GM12864 (cell line): Measurements from ENCODE around the gene CTDSP2.
"Not testable (repeated sequence)": the region's sequence is repeated elsewhere in the genome, so short reads cannot be mapped to it uniquely, and the experiment has no call there.

Experiments used
- DNase-seq: peaks from one replicate; pipeline ENCODE4 v3.0.0-alpha.2; 2011; ENCODE audit warnings: low read depth
- H3K4me3 ChIP-seq: 2 replicates; pipeline ENCODE4 v1.5.1; 2011; ENCODE audit warnings: mild to moderate bottlenecking, low read depth, low read length, control low read depth
- CTCF ChIP-seq: IDR thresholded peaks from 2 replicates; pipeline ENCODE4 v1.5.1; 2011; ENCODE audit warnings: low read depth, mild to moderate bottlenecking, moderate library complexity, low read length, control low read depth, inconsistent platforms; ENCODE audit errors: missing control alignments

The CTDSP2 gene

DNA sequence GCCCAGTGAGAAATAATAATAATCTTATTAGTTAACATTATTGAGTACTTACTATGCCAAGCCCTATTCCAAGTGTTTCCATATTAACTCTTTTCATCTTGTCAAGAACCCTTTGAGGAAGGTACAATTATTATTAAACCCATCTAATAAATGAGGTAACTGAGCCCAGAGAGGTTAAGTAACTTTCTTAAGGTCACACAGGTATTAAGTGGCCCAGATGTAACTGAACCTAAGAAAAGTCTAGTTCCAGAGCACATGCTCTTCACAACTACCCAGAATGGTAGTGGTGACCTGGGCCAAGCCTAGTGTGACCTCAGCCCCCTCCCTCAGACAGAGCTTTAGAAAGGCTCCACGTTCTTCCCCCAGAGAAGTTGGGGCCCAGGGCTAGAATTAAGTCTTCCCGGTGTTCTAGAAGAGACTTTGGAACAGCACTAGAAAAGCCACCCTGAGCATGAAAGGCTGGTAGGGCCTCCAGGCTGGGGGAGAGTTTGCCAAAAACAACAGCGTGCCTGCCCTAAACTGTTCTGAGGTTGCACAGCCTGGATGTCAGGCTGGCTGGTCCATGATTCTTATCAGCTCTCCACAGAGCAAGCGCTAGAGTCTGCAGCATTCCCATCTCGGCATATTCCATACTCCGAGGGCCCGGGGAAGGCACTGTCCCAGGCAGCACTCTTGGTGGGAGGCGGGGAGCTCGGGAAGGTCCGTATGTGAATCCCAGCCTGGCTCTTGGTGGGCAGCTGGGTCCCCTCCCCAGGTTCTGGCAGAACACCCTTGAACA lies 41.3 kb upstream of the CTDSP2 start:
- TF ChIP-seq CTCF = no peak
- H3K4me3 ChIP-seq = no peak overlapping the region
- no peak for DNase-seq

GRCh38 chr12:57886964-57887363 lies 40.4 kb upstream of the CTDSP2 start:
- DNase-seq = not testable (repeated sequence)

DNA sequence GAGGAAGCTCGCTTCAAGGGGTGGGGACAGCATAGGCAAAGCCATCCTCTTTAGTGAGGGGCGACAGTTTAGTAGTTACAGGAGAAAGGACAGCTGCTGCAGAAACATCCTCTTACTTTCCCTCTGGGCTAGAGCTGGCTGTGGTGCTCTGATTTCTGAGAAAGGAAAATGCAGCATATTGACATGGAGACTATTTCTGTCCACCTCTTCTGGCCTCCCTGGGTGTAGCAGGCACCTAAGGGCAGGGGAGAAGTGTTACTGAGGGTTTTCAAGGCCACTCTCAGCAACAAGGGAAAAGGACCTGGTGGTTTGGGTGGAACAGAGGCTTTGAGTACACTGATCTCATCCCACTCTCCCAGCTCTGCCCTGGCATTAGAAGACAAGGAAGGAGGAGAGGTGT lies 40.0 kb upstream of the CTDSP2 start:
- no peak for TF ChIP-seq CTCF
- no peak overlapping the region for H3K4me3 ChIP-seq
- no peak for DNase-seq

More at GRCh38 chr12:57886964-57887363, 40.4 kb upstream of the CTDSP2 start:
- H3K4me3 ChIP-seq = not testable (repeated sequence)

DNA sequence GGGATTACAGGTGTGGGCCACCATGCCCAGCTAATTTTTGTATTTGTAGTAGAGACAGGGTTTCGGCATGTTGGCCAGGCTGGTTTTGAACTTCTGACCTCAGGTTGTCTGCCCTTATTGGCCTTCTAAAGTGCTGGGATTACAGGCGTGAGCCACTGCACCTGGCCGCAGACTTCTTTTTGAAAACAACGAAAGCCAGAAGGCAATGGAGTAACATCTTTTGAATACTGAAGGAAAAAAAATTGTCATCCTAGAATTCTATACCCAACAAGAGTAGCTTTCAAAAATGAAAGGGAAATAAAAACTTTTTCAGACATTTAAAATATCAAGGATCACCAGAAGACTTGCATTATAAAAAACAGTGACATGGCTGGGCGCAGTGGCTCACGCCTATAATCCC lies 38.7 kb upstream of the CTDSP2 start:
- no peak for TF ChIP-seq CTCF
- H3K4me3 ChIP-seq = no peak overlapping the region

DNA sequence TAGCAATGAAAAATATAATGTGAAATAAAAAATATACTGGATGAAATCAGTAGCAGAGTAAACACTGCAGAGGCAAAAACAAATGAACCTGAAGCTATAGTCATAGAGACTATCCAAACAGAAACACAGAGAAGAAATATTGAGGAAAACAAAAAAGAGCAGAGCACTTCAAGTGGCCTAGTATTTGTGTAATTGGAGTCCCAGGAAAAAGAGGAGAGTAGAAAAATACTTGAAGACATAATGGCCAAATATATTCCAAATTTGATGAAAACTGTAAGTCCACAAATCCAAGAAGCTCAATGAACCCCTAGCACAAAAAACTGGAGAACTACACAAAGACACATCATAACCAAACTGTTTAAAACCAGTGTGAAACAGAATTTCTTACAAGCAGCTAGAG lies 37.2 kb upstream of the CTDSP2 start:
- no peak for DNase-seq
- no peak for TF ChIP-seq CTCF
- H3K4me3 ChIP-seq = no peak overlapping the region

More for the DNA sequence above, 38.7 kb upstream of the CTDSP2 start:
- DNase-seq = no peak

DNA sequence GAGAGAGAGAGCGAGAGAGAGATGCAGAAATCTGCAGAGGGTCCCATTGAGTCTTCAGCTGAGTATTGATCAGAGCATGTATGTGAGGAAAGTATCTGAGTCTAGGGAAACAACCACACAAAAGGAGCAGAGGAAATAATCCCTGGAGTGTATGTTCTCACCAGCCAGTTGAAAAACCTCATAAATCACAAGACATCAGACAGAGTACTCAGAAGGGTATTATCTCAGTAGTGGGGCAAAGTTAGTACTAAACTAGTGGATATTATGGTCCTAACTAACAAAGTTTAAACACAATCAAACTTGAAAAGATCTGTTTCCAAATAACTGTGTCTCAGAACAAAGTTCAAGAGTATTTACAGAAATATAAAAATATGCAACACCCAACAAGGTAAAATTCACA lies 36.5 kb upstream of the CTDSP2 start:
- no peak overlapping the region for H3K4me3 ChIP-seq
- no peak for DNase-seq
- no peak for TF ChIP-seq CTCF

DNA sequence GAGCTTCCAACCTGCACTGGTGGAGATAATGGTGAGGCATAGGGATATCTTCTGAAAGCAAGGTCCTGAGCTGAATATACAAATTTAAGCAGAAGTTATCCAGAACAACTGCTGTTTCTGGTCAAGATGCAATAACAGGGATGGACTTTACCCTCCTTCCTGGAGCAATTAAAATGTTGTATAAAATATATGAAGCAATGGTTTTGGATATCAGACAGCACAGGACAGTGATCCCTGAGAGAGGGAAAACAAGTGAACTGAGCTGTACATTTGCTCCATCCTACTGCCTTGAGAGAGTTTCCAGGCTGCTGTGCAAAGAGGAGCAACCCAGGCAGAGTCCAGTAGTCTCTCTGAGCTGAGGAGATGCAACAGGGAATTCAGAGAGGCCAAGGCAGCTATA lies 36.0 kb upstream of the CTDSP2 start:
- no peak for DNase-seq
- no peak for TF ChIP-seq CTCF
- H3K4me3 ChIP-seq = no peak overlapping the region

DNA sequence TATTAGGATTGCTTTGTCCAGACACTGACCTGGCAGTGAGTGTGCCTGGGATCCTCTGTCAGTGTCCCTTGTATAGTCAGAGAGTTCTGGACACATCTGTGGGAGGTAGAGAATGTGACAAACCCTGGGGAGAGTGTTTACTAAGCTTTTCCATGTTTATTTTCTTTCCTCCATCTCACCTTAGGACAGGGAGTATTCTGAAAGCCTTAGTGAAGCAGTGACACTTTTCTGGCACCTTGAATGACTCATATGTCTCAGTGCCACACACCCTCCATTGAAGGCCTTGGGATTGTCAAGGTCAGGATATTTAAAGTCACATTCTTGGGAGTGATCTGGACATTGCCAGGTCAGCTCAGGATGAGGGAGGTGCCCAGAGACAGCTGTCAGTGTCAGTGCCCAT lies 34.9 kb upstream of the CTDSP2 start:
- no peak for TF ChIP-seq CTCF
- no peak overlapping the region for H3K4me3 ChIP-seq
- no peak for DNase-seq

GRCh38 chr12:57881035-57881434 lies 34.5 kb upstream of the CTDSP2 start:
- H3K4me3 ChIP-seq, DNase-seq: not testable (repeated sequence)
